ENCODE measurements around the gene RCOR1. TPM values are rescaled to one million over a fixed set of nuclear protein-coding genes. Genes with fewer than 3 reads are reported as not detected.
"Not testable (repeated sequence)": the region's sequence is repeated elsewhere in the genome, so short reads cannot be mapped to it uniquely, and the experiment has no call there.

RCOR1 gene
- total RNA-seq, 2 donors from 2014 or later = 8.4 to 8.7 TPM

- no peaks in the 10 kb centered on the region for H3K9me3 ChIP-seq
- no peak overlapping the region for H3K27ac ChIP-seq
- H3K27me3 ChIP-seq = no peaks in the 10 kb centered on the region
- no peak overlapping the region for H3K4me3 ChIP-seq
- H3K36me3 ChIP-seq = no peaks in the 10 kb centered on the region
- TF ChIP-seq CTCF (IDR thresholded peaks at IDR 0.05) = no peak
- no peaks in the 10 kb centered on the region for H3K4me1 ChIP-seq
- no peak for DNase-seq (ENCODE audit: low spot score)
These were observed 21.4 kb upstream of the RCOR1 start for GRCh38 chr14:102571043-102571442.

- no peak for TF ChIP-seq CTCF (IDR thresholded peaks at IDR 0.05)
- Histone ChIP-seq H3K27me3 (no peaks in the 10 kb centered on the region), H3K27ac (no peak overlapping the region), H3K36me3 (no peaks in the 10 kb centered on the region), H3K4me1 (no peaks in the 10 kb centered on the region), H3K9me3 (no peaks in the 10 kb centered on the region), H3K4me3 (no peak overlapping the region)
- DNase-seq (ENCODE audit: low spot score) = no peak
These were observed 20.9 kb upstream of the RCOR1 start for GRCh38 chr14:102571478-102572042.

- H3K27me3 ChIP-seq; H3K36me3 ChIP-seq; DNase-seq (ENCODE audit: low spot score); H3K27ac ChIP-seq; H3K9me3 ChIP-seq; H3K4me1 ChIP-seq; H3K4me3 ChIP-seq: not testable (repeated sequence)
These were observed 19.3 kb upstream of the RCOR1 start for GRCh38 chr14:102573161-102573560.

- DNase-seq (ENCODE audit: low spot score) = no peak
- Histone ChIP-seq H3K36me3 (no peaks in the 10 kb centered on the region), H3K9me3 (no peaks in the 10 kb centered on the region), H3K4me1 (no peaks in the 10 kb centered on the region), H3K4me3 (no peak overlapping the region), H3K27me3 (no peaks in the 10 kb centered on the region), H3K27ac (no peak overlapping the region)
- no peak for TF ChIP-seq CTCF (IDR thresholded peaks at IDR 0.05)
These were observed 18.8 kb upstream of the RCOR1 start for GRCh38 chr14:102573591-102574046.

GRCh38 chr14:102574281-102575159 lies 17.9 kb upstream of the RCOR1 start:
- H3K9me3 ChIP-seq = no peaks in the 10 kb centered on the region
- no peaks in the 10 kb centered on the region for H3K27me3 ChIP-seq
- no peak for DNase-seq (ENCODE audit: low spot score)
- no peaks in the 10 kb centered on the region for H3K36me3 ChIP-seq
- no peak for TF ChIP-seq CTCF (IDR thresholded peaks at IDR 0.05)
- no peaks in the 10 kb centered on the region for H3K4me1 ChIP-seq
- H3K4me3 ChIP-seq = no peak overlapping the region
- no peak overlapping the region for H3K27ac ChIP-seq

GRCh38 chr14:102575160-102575845 lies 17.1 kb upstream of the RCOR1 start:
- Histone ChIP-seq H3K9me3 (no peaks in the 10 kb centered on the region), H3K36me3 (no peaks in the 10 kb centered on the region), H3K4me1 (no peaks in the 10 kb centered on the region), H3K27me3 (no peaks in the 10 kb centered on the region), H3K27ac (no peak overlapping the region), H3K4me3 (no peak overlapping the region)
- TF ChIP-seq CTCF (IDR thresholded peaks at IDR 0.05) = no peak
- no peak for DNase-seq (ENCODE audit: low spot score)

GRCh38 chr14:102575846-102576428 lies 16.5 kb upstream of the RCOR1 start:
- H3K27ac ChIP-seq; H3K36me3 ChIP-seq; H3K4me1 ChIP-seq; H3K27me3 ChIP-seq; DNase-seq (ENCODE audit: low spot score); H3K4me3 ChIP-seq; H3K9me3 ChIP-seq: not testable (repeated sequence)

Measured in right atrium auricular region (tissue), 2 donors.